Parathyroid adenoma (tissue), 2 donors: Measurements from ENCODE around the gene PPP1R17.

Source experiments
- H2AFZ ChIP-seq: fragments of 300-600 bp; sonication (generic); one replicate; pipeline ENCODE4 v1.7.0; 2017; ENCODE audit warnings: antibody characterized with exemption, mild to moderate bottlenecking
- H3K27ac ChIP-seq: fragments of 300-600 bp; sonication (generic); one replicate; pipeline ENCODE4 v1.7.0; 2017
- H3K27me3 ChIP-seq: fragments of 300-600 bp; sonication (generic); one replicate; pipeline ENCODE4 v1.7.0; 2017; ENCODE audit warnings: low read length; ENCODE audit not compliant: control insufficient read depth, insufficient read depth
- H3K36me3 ChIP-seq: fragments of 300-600 bp; sonication (generic); one replicate; pipeline ENCODE4 v1.7.0; 2017; ENCODE audit warnings: low read length; ENCODE audit not compliant: control insufficient read depth, insufficient read depth
- H3K4me1 ChIP-seq: fragments of 300-600 bp; sonication (generic); one replicate; pipeline ENCODE4 v1.7.0; 2017; ENCODE audit warnings: control low read depth
- H3K4me2 ChIP-seq: fragments of 300-600 bp; sonication (generic); one replicate; pipeline ENCODE4 v1.7.0; 2017; ENCODE audit warnings: low read length
- H3K4me3 ChIP-seq: fragments of 300-600 bp; sonication (generic); one replicate; pipeline ENCODE4 v1.7.0; 2017; ENCODE audit warnings: low read depth, low read length
- H3K79me2 ChIP-seq: fragments of 300-600 bp; sonication (generic); one replicate; pipeline ENCODE4 v1.7.0; 2017; ENCODE audit warnings: control low read depth
- H3K9ac ChIP-seq: fragments of 300-600 bp; sonication (generic); one replicate; pipeline ENCODE4 v1.7.0; 2017; ENCODE audit warnings: mild to moderate bottlenecking
- H3K9me3 ChIP-seq: fragments of 300-600 bp; sonication (generic); one replicate; pipeline ENCODE4 v1.7.0; 2017; ENCODE audit warnings: low read length; ENCODE audit not compliant: control insufficient read depth
- CTCF ChIP-seq: fragments of 300-600 bp; sonication (generic); IDR thresholded peaks from one replicate; pipeline ENCODE4 v1.7.0; 2017; ENCODE audit warnings: antibody characterized with exemption, mild to moderate bottlenecking
- donor health status: primary hyperparathyroidism.

The PPP1R17 gene

DNA sequence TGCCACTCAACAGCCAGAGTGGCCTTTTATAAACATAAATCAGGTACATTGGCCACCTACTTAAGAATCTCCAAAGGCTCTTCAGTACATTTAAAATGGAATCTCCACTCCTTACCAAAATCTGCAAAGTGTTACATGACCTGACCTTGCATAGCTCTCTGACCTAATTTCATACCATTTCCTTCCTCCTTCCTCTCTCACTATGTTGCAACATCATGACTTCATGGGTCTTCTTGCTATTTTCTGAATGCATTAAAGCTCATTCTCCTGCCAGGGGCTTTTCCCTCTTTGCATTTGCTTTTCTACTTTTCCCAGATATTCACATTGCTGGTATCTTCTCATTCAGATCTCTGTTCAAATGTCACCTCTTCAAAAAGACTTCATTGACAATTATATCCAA is 22.1 kb upstream of the PPP1R17 start:
- TF ChIP-seq CTCF = no peak
- Histone ChIP-seq H3K9ac (no peak overlapping the region), H3K27ac (no peak overlapping the region), H3K27me3 (no peaks in the 10 kb centered on the region), H3K4me3 (no peak overlapping the region), H2AFZ (no peak overlapping the region), H3K9me3 (no peaks in the 10 kb centered on the region), H3K4me2 (no peak overlapping the region), H3K36me3 (no peaks in the 10 kb centered on the region), H3K4me1 (no peaks in the 10 kb centered on the region), H3K79me2 (no peaks in the 10 kb centered on the region)

GRCh38 chr7:31665546-31665945 is 21.5 kb upstream of the PPP1R17 start:
- Histone ChIP-seq H3K4me1 (no peaks in the 10 kb centered on the region), H3K4me2 (no peak overlapping the region), H3K79me2 (no peaks in the 10 kb centered on the region), H3K36me3 (no peaks in the 10 kb centered on the region), H2AFZ (no peak overlapping the region), H3K27ac (no peak overlapping the region), H3K4me3 (no peak overlapping the region), H3K9me3 (peaks cover 2% of the 10 kb centered on the region), H3K9ac (no peak overlapping the region), H3K27me3 (no peaks in the 10 kb centered on the region)
- TF ChIP-seq CTCF = no peak

DNA sequence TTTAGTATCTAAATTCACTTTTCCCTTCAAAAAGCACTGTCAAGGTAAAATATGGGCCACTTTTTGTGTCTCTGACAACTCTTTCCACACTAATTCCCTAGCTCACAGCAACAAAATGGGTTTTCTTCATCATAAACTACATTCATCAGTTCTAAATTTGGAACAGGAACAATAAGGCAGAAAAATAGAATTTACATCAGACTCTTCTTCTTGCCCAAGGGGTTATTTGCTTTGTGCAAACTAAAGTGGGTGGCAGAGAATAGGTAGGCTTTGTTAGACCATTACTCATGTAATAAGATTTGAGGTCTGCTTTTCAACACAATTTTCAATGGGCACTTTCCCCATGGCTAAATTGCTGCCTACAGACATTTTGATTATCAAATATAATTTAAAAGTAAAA is 17.6 kb upstream of the PPP1R17 start:
- Histone ChIP-seq H3K4me2 (no peak overlapping the region), H3K9ac (no peak overlapping the region), H3K36me3 (no peaks in the 10 kb centered on the region), H2AFZ (no peak overlapping the region), H3K79me2 (no peaks in the 10 kb centered on the region), H3K4me3 (no peak overlapping the region), H3K27ac (no peak overlapping the region), H3K9me3 (peaks cover 2% of the 10 kb centered on the region), H3K27me3 (no peaks in the 10 kb centered on the region), H3K4me1 (no peaks in the 10 kb centered on the region)
- no peak for TF ChIP-seq CTCF

- no peak overlapping the region for H2AFZ ChIP-seq
- H3K9ac ChIP-seq = no peak overlapping the region
- no peaks in the 10 kb centered on the region for H3K9me3 ChIP-seq
- H3K4me1 ChIP-seq = no peaks in the 10 kb centered on the region
- H3K79me2 ChIP-seq = no peaks in the 10 kb centered on the region
- no peak overlapping the region for H3K27ac ChIP-seq
- no peak overlapping the region for H3K4me3 ChIP-seq
- no peaks in the 10 kb centered on the region for H3K27me3 ChIP-seq
- H3K4me2 ChIP-seq = no peak overlapping the region
- H3K36me3 ChIP-seq = no peaks in the 10 kb centered on the region
- TF ChIP-seq CTCF = no peak
These were observed 7.3 kb upstream of the PPP1R17 start for GRCh38 chr7:31679574-31680305.
